OCI-LY1 (cell line): ENCODE results near the gene ENTR1.

Experiments used
- EZH2 ChIP-seq: fragments of 200-600 bp; sonication (generic), shearing (Covaris generic); IDR thresholded peaks from 2 replicates; pipeline ENCODE4 v1.8.0; 2017; ENCODE audit warnings: borderline replicate concordance, mixed run types, mild to moderate bottlenecking, antibody characterized with exemption, low read length, moderate library complexity, mixed read lengths
- TF ChIP-seq, protein P1 (sequence below): fragments of 200-600 bp; sonication (generic), shearing (Covaris generic); IDR thresholded peaks from 2 replicates; pipeline ENCODE4 v1.5.1; 2017; ENCODE audit warnings: mild to moderate bottlenecking, antibody characterized with exemption, low read length, moderate library complexity, mixed read lengths

DNA sequence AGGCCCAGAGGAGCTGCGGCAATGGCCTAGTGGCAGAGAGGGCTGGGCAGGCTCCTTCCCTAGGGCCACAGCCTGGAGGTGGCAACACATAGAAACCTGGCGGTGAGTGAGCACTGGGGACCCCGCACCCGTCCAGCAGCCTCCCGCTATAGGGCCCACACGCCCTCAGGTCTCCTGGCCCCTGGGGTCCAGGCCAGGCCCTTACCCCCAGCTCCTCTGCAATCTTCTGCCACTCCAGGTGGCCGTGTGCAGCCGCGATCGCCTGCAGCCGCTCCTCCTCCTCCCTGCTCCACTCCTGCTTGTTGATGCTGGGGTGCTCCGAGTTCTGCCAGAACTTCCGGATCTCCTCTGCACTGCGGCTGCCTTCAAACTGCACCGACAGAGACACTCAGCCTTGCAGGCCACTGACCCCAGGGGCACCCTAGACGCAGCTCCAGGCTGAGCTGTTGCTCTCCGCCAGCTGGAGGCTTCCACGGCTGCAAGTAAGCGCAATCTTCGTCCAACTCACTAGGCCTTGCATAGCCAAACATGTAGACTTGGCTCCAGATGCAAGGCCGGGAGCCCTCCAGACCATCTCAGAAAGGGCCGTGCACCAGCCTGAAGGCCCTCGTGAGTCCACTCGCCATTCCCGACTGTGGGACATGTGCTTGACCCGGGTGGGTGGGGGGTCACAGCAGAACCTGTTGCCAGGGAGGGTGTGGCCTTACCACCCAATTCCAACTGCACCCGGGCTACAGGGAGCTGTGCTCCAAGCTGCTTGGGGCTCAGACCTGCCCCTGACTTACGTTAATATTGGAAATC lies 18.5 kb downstream of the ENTR1 start:
- TF ChIP-seq, protein P1, sequence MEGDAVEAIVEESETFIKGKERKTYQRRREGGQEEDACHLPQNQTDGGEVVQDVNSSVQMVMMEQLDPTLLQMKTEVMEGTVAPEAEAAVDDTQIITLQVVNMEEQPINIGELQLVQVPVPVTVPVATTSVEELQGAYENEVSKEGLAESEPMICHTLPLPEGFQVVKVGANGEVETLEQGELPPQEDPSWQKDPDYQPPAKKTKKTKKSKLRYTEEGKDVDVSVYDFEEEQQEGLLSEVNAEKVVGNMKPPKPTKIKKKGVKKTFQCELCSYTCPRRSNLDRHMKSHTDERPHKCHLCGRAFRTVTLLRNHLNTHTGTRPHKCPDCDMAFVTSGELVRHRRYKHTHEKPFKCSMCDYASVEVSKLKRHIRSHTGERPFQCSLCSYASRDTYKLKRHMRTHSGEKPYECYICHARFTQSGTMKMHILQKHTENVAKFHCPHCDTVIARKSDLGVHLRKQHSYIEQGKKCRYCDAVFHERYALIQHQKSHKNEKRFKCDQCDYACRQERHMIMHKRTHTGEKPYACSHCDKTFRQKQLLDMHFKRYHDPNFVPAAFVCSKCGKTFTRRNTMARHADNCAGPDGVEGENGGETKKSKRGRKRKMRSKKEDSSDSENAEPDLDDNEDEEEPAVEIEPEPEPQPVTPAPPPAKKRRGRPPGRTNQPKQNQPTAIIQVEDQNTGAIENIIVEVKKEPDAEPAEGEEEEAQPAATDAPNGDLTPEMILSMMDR, result no peak
- no peak for TF ChIP-seq EZH2
